OCI-LY7 (cell line): ENCODE measurements around the gene LILRB3. TPM values are rescaled to one million over a fixed set of nuclear protein-coding genes. Genes with fewer than 3 reads are reported as not detected.

Experiments used
- BruUV-seq: library from RNA; stranded (reverse); fragments of 400-500 nt; replicated peaks from 2 replicates; lab custom pipeline; 2021; lab: Mats Ljungman, UMichigan
- CTCF ChIA-PET: fragments of 300-600 bp; sonication (Branson Sonifier 250); formaldehyde crosslinking; loops from one replicate; lab custom pipeline; 2022; ENCODE audit warnings: antibody characterized with exemption; ENCODE audit not compliant: unreplicated experiment; lab: Charles Lee
- POLR2A ChIA-PET: fragments of 300-600 bp; sonication (Branson Sonifier 250); formaldehyde crosslinking; loops from one replicate; lab custom pipeline; 2022; ENCODE audit warnings: antibody characterized with exemption; lab: Charles Lee
- DNase-seq: peaks from one replicate; pipeline ENCODE4 v3.0.0-alpha.2; 2015; ENCODE audit warnings: low spot score
- H2AFZ ChIP-seq: fragments of 200-600 bp; sonication (generic), shearing (Covaris generic); 2 replicates; pipeline ENCODE4 v1.6.1; 2014; ENCODE audit warnings: mild to moderate bottlenecking, antibody characterized with exemption, low read length, moderate library complexity
- H3K27ac ChIP-seq: fragments of 200-600 bp; sonication (generic); 2 replicates; pipeline ENCODE4 v1.5.1; 2014; ENCODE audit warnings: mixed run types, low read depth, mild to moderate bottlenecking, moderate library complexity, low read length, inconsistent platforms; ENCODE audit not compliant: poor library complexity, severe bottlenecking
- H3K36me3 ChIP-seq: fragments of 200-600 bp; sonication (generic); 2 replicates; pipeline ENCODE4 v1.6.1; 2014; ENCODE audit warnings: mild to moderate bottlenecking, antibody characterized with exemption, low read length, moderate library complexity, mixed read lengths; ENCODE audit not compliant: insufficient read depth
- H3K4me1 ChIP-seq: fragments of 200-600 bp; sonication (generic); 2 replicates; pipeline ENCODE4 v1.5.1; 2014; ENCODE audit warnings: mild to moderate bottlenecking, low read length; ENCODE audit not compliant: insufficient read depth, poor library complexity, severe bottlenecking
- H3K4me2 ChIP-seq: fragments of 200-600 bp; sonication (generic); 2 replicates; pipeline ENCODE4 v1.6.1; 2014; ENCODE audit warnings: mild to moderate bottlenecking, low read length
- H3K4me3 ChIP-seq: fragments of 200-600 bp; sonication (generic); 2 replicates; pipeline ENCODE4 v1.5.1; 2014; ENCODE audit warnings: mild to moderate bottlenecking, low read depth, low read length; ENCODE audit not compliant: poor library complexity, severe bottlenecking
- H3K79me2 ChIP-seq: fragments of 200-600 bp; sonication (generic); 2 replicates; pipeline ENCODE4 v1.6.1; 2016; ENCODE audit warnings: low read depth, mild to moderate bottlenecking, low read length, moderate library complexity, mixed read lengths; ENCODE audit not compliant: insufficient read depth
- H3K9me2 ChIP-seq: fragments of 200-600 bp; sonication (generic); 2 replicates; pipeline ENCODE4 v1.6.1; 2016; ENCODE audit warnings: mild to moderate bottlenecking, low read length, mixed read lengths; ENCODE audit not compliant: insufficient read depth
- H3K9me3 ChIP-seq: fragments of 200-600 bp; sonication (generic); 2 replicates; pipeline ENCODE4 v1.6.1; 2014; ENCODE audit warnings: mild to moderate bottlenecking, mixed run types, low read length, mixed read lengths
- H4K20me1 ChIP-seq: fragments of 200-600 bp; sonication (generic); 2 replicates; pipeline ENCODE4 v1.6.1; 2014; ENCODE audit warnings: mild to moderate bottlenecking, antibody characterized with exemption, low read length, moderate library complexity, mixed read lengths; ENCODE audit not compliant: insufficient read depth
- CTCF ChIP-seq: fragments of 200-600 bp; sonication (generic); conservative IDR thresholded peaks from 2 replicates; pipeline ENCODE4 v1.5.1; 2014; ENCODE audit warnings: mild to moderate bottlenecking, antibody characterized with exemption, low read length, moderate library complexity, mixed read lengths
- EZH2phosphoT487 ChIP-seq: fragments of 200-600 bp; sonication (generic); IDR thresholded peaks from 2 replicates; pipeline ENCODE4 v1.6.1; 2018; ENCODE audit warnings: low read depth, borderline replicate concordance, mild to moderate bottlenecking, mixed run types, antibody characterized with exemption, low read length, moderate library complexity, mixed read lengths
- intact Hi-C: fragments of 100-400 bp; cut with micrococcal nuclease; formaldehyde crosslinking; loops from one replicate; pipeline ENCODE4 v1.10.0; 2022; ENCODE audit not compliant: unreplicated experiment
- total RNA-seq, 2 experiments: library from RNA; depleted of rRNA in 1 of 2; stranded (reverse); fragments of >200 nt in 1 of 2; shearing (Covaris generic) in 1 of 2; gene quantifications; 2 replicates each; pipeline ENCODE4 v1.2.3, GENCODE V29; 2014 to 2022

Gene LILRB3
- total RNA-seq, 2 experiments from 2014 or later: not detected

- Histone ChIP-seq H3K9me3 (no peaks in the 10 kb centered on the region), H3K9me2 (no peaks in the 10 kb centered on the region), H4K20me1 (no peaks in the 10 kb centered on the region), H3K4me2 (peak overlapping the region; percentile 97), H3K27ac (peak overlapping the region; percentile 82), H3K4me1 (peaks cover 25% of the 10 kb centered on the region), H3K36me3 (peaks cover 6% of the 10 kb centered on the region), H3K79me2 (peaks cover 21% of the 10 kb centered on the region; the same call in 1 of the 2 replicates), H2AFZ (no peak overlapping the region; the same call in 1 of the 2 replicates), H3K4me3 (peak overlapping the region; percentile 76)
- no TSS peak for BruUV-seq
- TF ChIP-seq EZH2phosphoT487: no peak
- no peak for TF ChIP-seq CTCF
- DNase-seq: no peak
- intact Hi-C loops: no loop called here
- ChIA-PET CTCF (no interaction called here), POLR2A (interaction anchor here (0.6 to 2.2 kb wide), 3 partner anchors 10 to 51 kb away, joined by 3 to 10 read pairs (median 7); partner anchors contain the start of genes CNOT3 and LENG1)
These were observed 34.5 kb downstream of the LILRB3 start for GRCh38 chr19:54188215-54188871.

- TF ChIP-seq EZH2phosphoT487 (no peak), CTCF (no peak)
- Histone ChIP-seq H3K27ac (no peak overlapping the region), H3K4me1 (peaks cover 18% of the 10 kb centered on the region), H3K79me2 (peaks cover 15% of the 10 kb centered on the region; the same call in 1 of the 2 replicates), H4K20me1 (no peaks in the 10 kb centered on the region), H3K36me3 (no peaks in the 10 kb centered on the region), H3K4me2 (no peak overlapping the region), H3K9me2 (no peaks in the 10 kb centered on the region), H3K4me3 (no peak overlapping the region), H2AFZ (no peak overlapping the region), H3K9me3 (no peaks in the 10 kb centered on the region)
- BruUV-seq: no TSS peak
- ChIA-PET CTCF (no interaction called here), POLR2A (interaction anchor here (0.9 kb wide), 1 partner anchor 934 kb away, joined by 3 read pairs; no protein-coding TSS in a partner anchor)
- intact Hi-C loops: no loop called here
- DNase-seq: no peak
These were observed 35.8 kb downstream of the LILRB3 start for GRCh38 chr19:54186934-54187381.

GRCh38 chr19:54186351-54186750 lies 36.5 kb downstream of the LILRB3 start:
- POLR2A ChIA-PET: interaction anchor here (0.9 kb wide), 1 partner anchor 935 kb away, joined by 3 read pairs; no protein-coding TSS in a partner anchor
- intact Hi-C loops: no loop called here
- Histone ChIP-seq H3K36me3 (no peaks in the 10 kb centered on the region), H3K27ac (no peak overlapping the region), H4K20me1 (no peaks in the 10 kb centered on the region), H2AFZ (no peak overlapping the region), H3K9me3 (no peaks in the 10 kb centered on the region), H3K9me2 (no peaks in the 10 kb centered on the region), H3K79me2 (peaks cover 10% of the 10 kb centered on the region; the same call in 1 of the 2 replicates), H3K4me1 (peaks cover 14% of the 10 kb centered on the region), H3K4me2 (no peak overlapping the region), H3K4me3 (no peak overlapping the region)
- CTCF ChIA-PET: no interaction called here
- DNase-seq: no peak
- no TSS peak for BruUV-seq
- TF ChIP-seq EZH2phosphoT487 (no peak), CTCF (no peak)
